ENCODE results near the gene SELENOO. TPM values are rescaled to one million over a fixed set of nuclear protein-coding genes. Genes with fewer than 3 reads are reported as not detected.

The SELENOO gene
- total RNA-seq, 4 donors from 2014 or later, result 20.7 to 50.6 (median 31.0) TPM

DNA sequence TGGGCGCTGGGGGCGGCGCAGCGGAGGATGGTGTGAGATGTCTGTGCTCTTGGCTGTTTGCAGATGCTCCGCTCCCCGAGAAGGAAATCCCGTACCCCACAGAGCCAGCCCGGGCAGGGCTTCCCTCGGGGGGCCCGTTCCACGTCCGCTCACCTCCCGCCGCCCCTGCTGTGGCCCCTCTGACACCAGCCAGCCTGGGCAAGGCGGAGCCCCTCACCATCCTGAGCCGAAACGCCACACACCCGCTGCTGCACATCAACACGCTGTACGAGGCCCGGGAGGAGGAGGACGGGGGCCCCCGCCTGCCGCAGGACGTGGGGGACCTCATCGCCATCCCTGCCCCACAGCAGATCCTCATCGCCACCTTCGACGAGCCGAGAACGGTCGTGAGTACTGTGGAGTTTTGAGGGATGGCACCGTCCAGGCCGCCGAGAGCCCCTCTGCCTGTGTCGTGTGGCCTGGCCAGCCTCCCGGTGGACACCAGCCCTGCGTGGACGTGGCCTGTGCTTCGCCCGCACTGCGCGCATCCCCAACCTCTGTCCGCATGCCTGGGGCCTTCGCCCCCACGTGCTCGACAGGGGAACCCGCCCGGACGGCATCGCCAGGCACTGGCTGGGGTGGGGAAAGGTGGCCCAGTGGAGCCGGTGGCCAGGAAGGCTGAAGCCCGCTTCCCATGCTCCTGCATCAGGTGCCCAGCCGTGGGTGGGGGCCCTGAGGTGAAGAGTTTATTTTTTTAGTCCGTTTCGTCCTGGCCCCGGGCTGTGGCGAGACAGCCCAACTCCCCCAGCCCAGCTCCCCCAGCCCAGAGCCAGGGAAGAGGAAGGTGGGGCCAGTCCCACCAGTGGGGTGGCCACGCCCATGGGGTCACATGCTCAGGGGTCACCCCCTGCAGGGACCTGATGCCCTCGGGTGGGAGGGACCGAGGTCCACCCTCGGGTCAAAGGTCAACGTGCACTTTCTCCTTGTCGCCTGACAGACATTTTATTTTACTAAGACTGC, 21.6 kb upstream of the SELENOO start:
- Histone ChIP-seq H3K4me3 (replicated peaks in 1 of 3) (no peak overlapping the region), H3K4me1 (peaks cover 17 to 19% of the 10 kb centered on the region in 2 donors), H3K9me3 (no peaks in the 10 kb centered on the region), H3K36me3 (no peaks in the 10 kb centered on the region), H3K27me3 (no peaks in the 10 kb centered on the region), H3K27ac (no peak overlapping the region)
- 90 to 91% methylated on average over 31 to 46 of the region's 64 CpGs for WGBS, 2 donors
- TF ChIP-seq CTCF (IDR thresholded peaks at IDR 0.05), result no peak
- no peak for TF ChIP-seq POLR2A (IDR thresholded peaks at IDR 0.05)
- intact Hi-C loops (cut with DNase I), result no loop called here
- no peak for DNase-seq

DNA sequence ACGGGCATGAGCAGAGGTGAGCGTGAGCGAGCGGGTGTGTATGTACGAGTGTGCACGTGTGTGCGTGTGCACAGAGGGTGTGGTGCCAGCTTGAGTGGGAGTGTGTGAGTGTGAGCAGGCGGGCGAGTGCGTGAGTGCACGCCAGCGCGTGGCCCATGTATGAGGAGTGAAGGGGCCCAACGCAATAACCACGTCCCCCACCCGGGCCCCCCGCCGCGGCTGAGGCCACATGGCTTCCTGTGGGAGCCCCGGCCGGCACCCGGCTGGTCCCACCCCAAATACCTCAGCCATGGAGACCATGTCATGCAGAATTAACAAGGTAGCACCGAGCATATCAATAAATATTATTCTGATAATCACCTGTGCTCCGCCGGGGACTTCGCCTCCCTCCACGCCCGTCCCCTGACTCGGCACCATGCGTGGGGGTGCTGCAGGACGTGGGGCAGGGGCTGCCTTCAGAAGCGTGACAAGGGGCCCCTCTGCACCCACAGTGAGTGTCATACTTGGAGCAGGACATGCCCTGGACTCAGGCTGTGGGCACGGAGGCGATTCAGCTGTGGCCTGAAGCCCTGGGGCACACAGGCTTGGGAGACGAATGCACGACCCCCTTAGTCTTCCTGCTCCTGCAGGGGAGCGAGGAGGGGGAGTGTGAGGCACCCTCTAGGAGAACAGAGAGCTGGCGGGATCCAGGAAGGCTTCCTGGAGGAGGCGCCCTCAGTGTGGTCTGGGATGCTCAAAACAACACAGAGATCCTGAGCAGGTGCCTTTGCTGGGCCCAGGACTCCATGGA, 20.7 kb upstream of the SELENOO start:
- TF ChIP-seq CTCF (IDR thresholded peaks at IDR 0.05) (no peak), POLR2A (IDR thresholded peaks at IDR 0.05) (no peak)

GRCh38 chr22:50180727-50181521, 19.9 kb upstream of the SELENOO start:
- no peak for DNase-seq

More for the DNA sequence above, 20.7 kb upstream of the SELENOO start:
- intact Hi-C loops (cut with DNase I), result no loop called here
- peaks cover 23 to 29% of the 10 kb centered on the region in 2 donors for H3K4me1 ChIP-seq
- no peaks in the 10 kb centered on the region for H3K27me3 ChIP-seq
- WGBS, 2 donors, result 90% methylated on average over 20 to 36 of the region's 39 CpGs
- no peaks in the 10 kb centered on the region for H3K9me3 ChIP-seq
- no peaks in the 10 kb centered on the region for H3K36me3 ChIP-seq
- H3K27ac ChIP-seq, result no peak overlapping the region
- DNase-seq, result no peak
- H3K4me3 ChIP-seq (replicated peaks in 1 of 3), result no peak overlapping the region

More at GRCh38 chr22:50180727-50181521, 19.9 kb upstream of the SELENOO start:
- 89 to 95% methylated on average over 18 to 19 of the region's 27 CpGs for WGBS, 2 donors
- no peaks in the 10 kb centered on the region for H3K36me3 ChIP-seq
- intact Hi-C loops (cut with DNase I), result no loop called here
- TF ChIP-seq POLR2A (IDR thresholded peaks at IDR 0.05), result no peak
- no peak for TF ChIP-seq CTCF (IDR thresholded peaks at IDR 0.05)
- H3K9me3 ChIP-seq, result no peaks in the 10 kb centered on the region
- peaks cover 26 to 32% of the 10 kb centered on the region in 2 donors for H3K4me1 ChIP-seq
- no peaks in the 10 kb centered on the region for H3K27me3 ChIP-seq
- H3K4me3 ChIP-seq (replicated peaks in 1 of 3), result no peak overlapping the region
- H3K27ac ChIP-seq, result no peak overlapping the region

Data from thyroid gland (tissue), 4 donors.